DMS79 (cell line): Measurements from ENCODE around the gene KANSL1.
"Not testable (repeated sequence)": the region's sequence is repeated elsewhere in the genome, so short reads cannot be mapped to it uniquely, and the experiment has no call there.

ENCODE experiments used
- DNase-seq: peaks from one replicate; lab custom pipeline; 2025; lab: John Stamatoyannopoulos, UW

The KANSL1 gene

GRCh38 chr17:46109603-46110189 is 83.5 kb downstream of the KANSL1 start:
- no peak for DNase-seq

- no peak for DNase-seq
Measured at GRCh38 chr17:46108550-46109110, 84.6 kb downstream of the KANSL1 start.

- no peak for DNase-seq
Measured at GRCh38 chr17:46108120-46108519, 85.1 kb downstream of the KANSL1 start.

GRCh38 chr17:46106966-46107644 is 86.1 kb downstream of the KANSL1 start:
- no peak for DNase-seq

- not testable (repeated sequence) for DNase-seq
Measured at GRCh38 chr17:46102806-46103205, 90.4 kb downstream of the KANSL1 start.

- DNase-seq = not testable (repeated sequence)
Measured at GRCh38 chr17:46101785-46102617, 91.2 kb downstream of the KANSL1 start.

GRCh38 chr17:46100590-46100989 is 92.6 kb downstream of the KANSL1 start:
- no peak for DNase-seq

GRCh38 chr17:46099865-46100264 is 93.4 kb downstream of the KANSL1 start:
- DNase-seq = no peak

- no peak for DNase-seq
Measured at GRCh38 chr17:46097497-46097896, 95.7 kb downstream of the KANSL1 start.

- DNase-seq = no peak
Measured at GRCh38 chr17:46092991-46093390, 100.2 kb downstream of the KANSL1 start.

- no peak for DNase-seq
Measured at GRCh38 chr17:46090871-46091270, 102.4 kb downstream of the KANSL1 start.

GRCh38 chr17:46089389-46089965 is 103.8 kb downstream of the KANSL1 start:
- no peak for DNase-seq

- no peak for DNase-seq
Measured at GRCh38 chr17:46088595-46088994, 104.6 kb downstream of the KANSL1 start.

- not testable (repeated sequence) for DNase-seq
Measured at GRCh38 chr17:46087871-46088270, 105.4 kb downstream of the KANSL1 start.

- no peak for DNase-seq
Measured at GRCh38 chr17:46086821-46087220, 106.4 kb downstream of the KANSL1 start.

GRCh38 chr17:46085522-46085921 is 107.7 kb downstream of the KANSL1 start:
- DNase-seq = no peak

GRCh38 chr17:46082257-46082656 is 111.0 kb downstream of the KANSL1 start:
- no peak for DNase-seq

GRCh38 chr17:46081018-46081320 is 112.3 kb downstream of the KANSL1 start:
- no peak for DNase-seq

GRCh38 chr17:46080118-46081017 is 112.9 kb downstream of the KANSL1 start:
- no peak for DNase-seq

GRCh38 chr17:46078675-46079074 is 114.6 kb downstream of the KANSL1 start:
- DNase-seq = peak; percentile 65

- DNase-seq = no peak
Measured at GRCh38 chr17:46074540-46074939, 118.7 kb downstream of the KANSL1 start.
